MCF 10A (cell line): ENCODE data around the gene PRELID1. TPM values are rescaled to one million over a fixed set of nuclear protein-coding genes. Genes with fewer than 3 reads are reported as not detected.

Experiments used
- BruUV-seq: library from RNA; stranded (reverse); fragments of 400-500 nt; replicated peaks from 2 replicates; lab custom pipeline; 2021; lab: Mats Ljungman, UMichigan
- CTCF ChIA-PET: fragments of 300-600 bp; sonication (Branson Sonifier 250); formaldehyde crosslinking; extraction: SDS; loops from one replicate; lab custom pipeline; 2021; ENCODE audit warnings: antibody characterized with exemption, inconsistent platforms; lab: Yijun Ruan, JAX
- POLR2A ChIA-PET: fragments of 300-600, 350-650 bp; sonication (Branson Sonifier 250); formaldehyde crosslinking; extraction: SDS; loops from one replicate; lab custom pipeline; 2020; ENCODE audit warnings: antibody characterized with exemption, inconsistent platforms; lab: Yijun Ruan, JAX
- DNase-seq: peaks from one replicate; pipeline ENCODE4 v3.0.0-alpha.2; 2018; ENCODE audit not compliant: unreplicated experiment
- H3K27ac Mint-ChIP-seq: one replicate; pipeline ENCODE4 v1.8.0; 2022; ENCODE audit warnings: mild to moderate bottlenecking, low read depth, mixed read lengths; ENCODE audit not compliant: unreplicated experiment
- H3K27me3 Mint-ChIP-seq: one replicate; pipeline ENCODE4 v1.8.0; 2022; ENCODE audit warnings: mixed read lengths; ENCODE audit not compliant: insufficient read depth, unreplicated experiment
- H3K36me3 Mint-ChIP-seq: one replicate; pipeline ENCODE4 v1.8.0; 2022; ENCODE audit warnings: mild to moderate bottlenecking, moderate library complexity, mixed read lengths; ENCODE audit not compliant: insufficient read depth, unreplicated experiment
- H3K4me1 Mint-ChIP-seq: one replicate; pipeline ENCODE4 v1.8.0; 2022; ENCODE audit warnings: mixed read lengths; ENCODE audit not compliant: insufficient read depth, unreplicated experiment
- H3K4me3 Mint-ChIP-seq: one replicate; pipeline ENCODE4 v1.8.0; 2022; ENCODE audit warnings: mild to moderate bottlenecking, moderate library complexity, mixed read lengths; ENCODE audit not compliant: unreplicated experiment
- H3K9me3 Mint-ChIP-seq: one replicate; pipeline ENCODE4 v1.8.0; 2022; ENCODE audit warnings: mixed read lengths; ENCODE audit not compliant: unreplicated experiment
- CTCF ChIP-seq: fragments of 200-600 bp; IDR thresholded peaks from one replicate; pipeline ENCODE4 v1.8.0; 2022; ENCODE audit warnings: antibody characterized with exemption, mild to moderate bottlenecking; ENCODE audit not compliant: unreplicated experiment
- intact Hi-C: fragments of 100-400 bp; cut with micrococcal nuclease; formaldehyde crosslinking; loops from 2 replicates; pipeline ENCODE4 v1.14.1; 2022
- total RNA-seq: library from RNA; stranded (reverse); gene quantifications from 2 replicates; pipeline ENCODE4 v1.2.3, GENCODE V29; 2022

PRELID1 gene
- total RNA-seq, 1 experiment from 2014 or later = 267 TPM

DNA sequence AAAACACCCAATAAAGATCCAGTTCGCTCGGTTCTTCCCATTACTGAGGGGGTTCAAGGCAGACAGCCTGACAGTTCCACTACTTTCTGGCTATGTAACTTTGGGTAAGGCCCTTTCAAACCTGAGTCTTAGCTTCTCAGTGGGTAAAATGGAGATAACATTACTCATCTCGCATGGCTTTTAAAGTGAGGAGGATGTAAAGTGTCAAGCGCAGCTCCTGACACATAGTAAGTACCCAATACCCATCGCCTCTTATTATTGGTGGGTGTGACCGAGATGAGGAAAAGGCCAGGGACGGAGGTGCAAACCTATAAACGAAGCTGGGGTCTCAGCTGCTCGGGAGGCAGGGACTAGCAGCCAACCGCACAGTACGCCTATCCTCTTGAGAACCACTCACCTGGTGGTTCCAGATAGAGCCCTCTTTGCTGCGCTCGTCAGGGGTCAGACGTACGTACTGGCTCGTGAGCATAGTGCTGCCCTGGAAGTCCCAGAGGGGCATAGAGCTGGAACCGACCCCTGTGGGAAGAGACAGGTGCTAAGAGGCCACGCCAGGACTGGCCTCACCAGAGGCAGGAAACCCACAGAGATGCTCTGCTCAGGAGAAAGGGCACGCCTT, 47.3 kb downstream of the PRELID1 start:
- Mint-ChIP-seq H3K4me1 (peaks cover 27% of the 10 kb centered on the region), H3K36me3 (peaks cover 19% of the 10 kb centered on the region), H3K27ac (peak overlapping the region; percentile 98), H3K4me3 (peak overlapping the region; percentile 93), H3K9me3 (no peaks in the 10 kb centered on the region), H3K27me3 (no peaks in the 10 kb centered on the region)
- CTCF ChIA-PET = interaction anchor here (0.6 to 5.2 kb wide), 11 partner anchors 11 to 52 kb away, joined by 3 to 44 read pairs (median 9); no protein-coding TSS in a partner anchor
- no peak for TF ChIP-seq CTCF
- TSS peak; percentile 44 for BruUV-seq
- intact Hi-C loops = no loop called here
- POLR2A ChIA-PET = interaction anchor here (0.6 to 4.1 kb wide), 27 partner anchors 10 to 1279 kb away, joined by 3 to 58 read pairs (median 4); partner anchors contain the start of genes DDX41, GRK6, PDLIM7 and PRELID1
- DNase-seq = no peak

DNA sequence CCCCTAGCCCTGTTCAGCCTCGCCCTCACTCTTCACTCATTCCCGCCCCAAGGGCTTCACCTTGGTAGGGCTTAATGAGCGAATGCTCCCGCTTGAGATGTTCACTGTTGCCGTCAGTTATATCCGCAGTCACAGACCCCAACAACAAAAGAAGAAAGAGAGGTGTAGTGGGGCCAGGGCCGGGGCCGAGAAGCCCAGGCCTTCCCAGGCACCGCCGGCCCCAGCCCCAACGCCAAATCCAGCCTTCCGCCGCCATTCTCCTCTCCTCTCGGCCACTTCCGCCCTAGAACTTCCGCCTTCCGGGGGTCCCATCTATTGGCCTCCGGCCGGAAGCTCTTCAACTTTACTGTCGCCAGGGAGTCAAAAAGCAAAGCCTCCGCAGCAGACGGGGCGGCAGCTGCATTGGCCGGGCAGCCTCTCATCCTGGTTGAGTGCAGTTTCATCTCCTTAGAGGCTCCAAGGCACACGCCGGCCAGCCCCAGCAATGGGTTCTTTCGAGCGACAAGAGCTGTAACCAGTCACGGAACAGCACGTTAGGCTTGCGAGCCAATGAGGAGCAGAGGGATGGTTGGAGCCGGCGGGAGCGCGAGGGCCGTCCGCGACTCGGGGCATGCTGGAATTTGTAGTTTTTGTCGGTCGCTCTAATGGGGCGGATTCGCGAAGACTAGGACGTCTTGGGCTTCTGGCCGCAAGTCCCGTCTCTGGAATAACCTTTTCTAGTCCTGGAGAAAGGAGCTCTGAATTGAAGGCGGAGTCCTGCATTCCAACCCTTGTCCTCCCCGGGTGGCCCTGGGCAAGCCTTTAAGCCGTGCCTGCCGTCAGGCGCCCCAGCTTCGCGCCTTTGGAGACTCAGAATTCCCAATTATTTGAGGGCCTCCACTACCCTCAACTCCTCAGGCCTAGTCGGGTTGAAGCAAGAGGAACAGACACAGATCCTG, 48.1 kb downstream of the PRELID1 start, which contains the start of gene LMAN2:
Gene LMAN2 (minus strand): TSS at position 277 of the 938 bp plus-strand sequence. CDS start 21 bp downstream, at position 256.
- peaks cover 12% of the 10 kb centered on the region for H3K36me3 Mint-ChIP-seq
- H3K4me3 Mint-ChIP-seq = peak within 1 kb of the TSS; percentile 93
- no peaks in the 10 kb centered on the region for H3K9me3 Mint-ChIP-seq
- TF ChIP-seq CTCF = no peak
- CTCF ChIA-PET = interaction anchor here (0.7 to 5.2 kb wide), 12 partner anchors 10 to 51 kb away, joined by 3 to 44 read pairs (median 8); no protein-coding TSS in a partner anchor
- POLR2A ChIA-PET = interaction anchor here (0.6 to 4.1 kb wide), 36 partner anchors 9 to 1278 kb away, joined by 3 to 58 read pairs (median 4); partner anchors contain the start of genes DDX41, GRK6, NHP2 and PRELID1
- peak; percentile 99 for DNase-seq
- H3K27me3 Mint-ChIP-seq = no peaks in the 10 kb centered on the region
- H3K27ac Mint-ChIP-seq = peak within 1 kb of the TSS; percentile 98
- TSS peak; percentile 85 for BruUV-seq
- intact Hi-C loops = no loop called here
- H3K4me1 Mint-ChIP-seq = peaks cover 24% of the 10 kb centered on the region

- no peak overlapping the region for H3K27ac Mint-ChIP-seq
- no peaks in the 10 kb centered on the region for H3K36me3 Mint-ChIP-seq
- intact Hi-C loops = no loop called here
- no peak for TF ChIP-seq CTCF
- H3K4me3 Mint-ChIP-seq = peak overlapping the region; percentile 10
- BruUV-seq = no TSS peak
- no peaks in the 10 kb centered on the region for H3K27me3 Mint-ChIP-seq
- POLR2A ChIA-PET = interaction anchor here (2.0 to 4.1 kb wide), 5 partner anchors 8 to 52 kb away, joined by 15 to 58 read pairs (median 29); partner anchors contain the start of genes PRELID1 and RAB24
- DNase-seq = no peak
- CTCF ChIA-PET = interaction anchor here (1.2 to 5.2 kb wide), 5 partner anchors 18 to 50 kb away, joined by 4 to 44 read pairs (median 22); no protein-coding TSS in a partner anchor
- peaks cover 24% of the 10 kb centered on the region for H3K4me1 Mint-ChIP-seq
- H3K9me3 Mint-ChIP-seq = no peaks in the 10 kb centered on the region
Observed at GRCh38 chr5:177353093-177353492, 49.5 kb downstream of the PRELID1 start.
